ENCODE measurements around the gene PRR20B. TPM values are rescaled to one million over a fixed set of nuclear protein-coding genes. Genes with fewer than 3 reads are reported as not detected.
"Not testable (repeated sequence)": the region's sequence is repeated elsewhere in the genome, so short reads cannot be mapped to it uniquely, and the experiment has no call there.

Gene PRR20B
- total and polyA plus RNA-seq, 2 experiments from 2014 or later, result not detected

- not testable (repeated sequence) for H3F3A ChIP-seq (replicated peaks; ENCODE audit: low read depth); H3K4me3 ChIP-seq; H3K79me2 ChIP-seq (replicated peaks; ENCODE audit: insufficient read depth); H3K36me3 Mint-ChIP-seq (ENCODE audit: low read depth); H3K4me1 ChIP-seq (ENCODE audit: insufficient read depth); H3K9me3 Mint-ChIP-seq; ATAC-seq; H3K27me3 ChIP-seq (ENCODE audit: insufficient read depth); DNase-seq (ENCODE audit: low spot score); H3K27ac Mint-ChIP-seq; H3K4me3 Mint-ChIP-seq; H3K36me3 ChIP-seq (ENCODE audit: insufficient read depth); H3K4me1 Mint-ChIP-seq; H4K20me1 ChIP-seq (replicated peaks; ENCODE audit: insufficient read depth); H2AFZ ChIP-seq; H3K27ac ChIP-seq (ENCODE audit: low read depth); H3K9me2 ChIP-seq (ENCODE audit: insufficient read depth); H3K4me2 ChIP-seq; H3K27me3 Mint-ChIP-seq (ENCODE audit: insufficient read depth, low read depth, poor library complexity)
These were observed 13.0 kb downstream of the PRR20B start, which contains the start of gene PRR20D for GRCh38 chr13:57160332-57160731. PRR20D (plus strand) TSS chr13:57160632; CDS start chr13:57161019, 387 bp downstream.

- not testable (repeated sequence) for H3K4me3 ChIP-seq; H3F3A ChIP-seq (replicated peaks; ENCODE audit: low read depth); H4K20me1 ChIP-seq (replicated peaks; ENCODE audit: insufficient read depth); H3K4me2 ChIP-seq; H3K27me3 ChIP-seq (ENCODE audit: insufficient read depth); H2AFZ ChIP-seq; H3K27me3 Mint-ChIP-seq (ENCODE audit: insufficient read depth, low read depth, poor library complexity); H3K36me3 Mint-ChIP-seq (ENCODE audit: low read depth); H3K9me3 Mint-ChIP-seq; H3K27ac ChIP-seq (ENCODE audit: low read depth); H3K4me3 Mint-ChIP-seq; H3K4me1 Mint-ChIP-seq; ATAC-seq; H3K36me3 ChIP-seq (ENCODE audit: insufficient read depth); H3K79me2 ChIP-seq (replicated peaks; ENCODE audit: insufficient read depth); DNase-seq (ENCODE audit: low spot score); H3K9me2 ChIP-seq (ENCODE audit: insufficient read depth); H3K27ac Mint-ChIP-seq; H3K4me1 ChIP-seq (ENCODE audit: insufficient read depth)
These were observed 19.6 kb downstream of the PRR20B start, which contains the start of gene PRR20E for GRCh38 chr13:57166897-57167296. PRR20E (plus strand) TSS chr13:57167197; CDS start chr13:57167584, 387 bp downstream.

DNA sequence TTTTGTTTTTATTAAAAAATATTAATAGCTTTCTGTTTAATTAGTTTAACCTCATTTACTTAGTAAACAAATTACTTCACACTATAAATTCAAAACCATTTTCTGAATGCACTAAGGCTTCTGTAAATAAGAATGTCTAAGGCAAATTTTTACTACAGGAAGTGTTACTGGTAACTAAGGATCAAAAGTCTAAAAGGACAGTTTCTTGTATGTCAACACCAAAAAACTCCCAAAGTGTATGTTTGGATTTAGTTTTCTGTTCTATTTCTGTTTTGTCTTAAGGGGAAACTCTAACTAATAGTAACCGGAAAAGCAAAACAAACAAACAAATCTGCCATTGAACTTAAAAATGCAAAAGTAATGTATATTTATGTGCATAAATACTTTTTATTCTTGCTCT lies 44.4 kb downstream of the PRR20B start:
- no peak overlapping the region for H3K4me3 Mint-ChIP-seq
- no peak overlapping the region for H3K4me3 ChIP-seq
- ATAC-seq, result no peak
- no peaks in the 10 kb centered on the region for H3K27me3 ChIP-seq (ENCODE audit: insufficient read depth)
- no peak overlapping the region for H3K27ac ChIP-seq (ENCODE audit: low read depth)
- H3F3A ChIP-seq (replicated peaks; ENCODE audit: low read depth), result no peaks in the 10 kb centered on the region
- no peak for DNase-seq (ENCODE audit: low spot score)
- H3K36me3 ChIP-seq (ENCODE audit: insufficient read depth), result no peaks in the 10 kb centered on the region
- H3K9me3 Mint-ChIP-seq, result no peaks in the 10 kb centered on the region
- no peaks in the 10 kb centered on the region for H3K36me3 Mint-ChIP-seq (ENCODE audit: low read depth)
- no peaks in the 10 kb centered on the region for H3K27me3 Mint-ChIP-seq (ENCODE audit: insufficient read depth, low read depth, poor library complexity)
- H2AFZ ChIP-seq, result no peak overlapping the region
- no peak overlapping the region for H3K27ac Mint-ChIP-seq
- no peaks in the 10 kb centered on the region for H4K20me1 ChIP-seq (replicated peaks; ENCODE audit: insufficient read depth)
- no peaks in the 10 kb centered on the region for H3K4me1 Mint-ChIP-seq
- no peaks in the 10 kb centered on the region for H3K9me2 ChIP-seq (ENCODE audit: insufficient read depth)
- no peak overlapping the region for H3K4me2 ChIP-seq
- H3K79me2 ChIP-seq (replicated peaks; ENCODE audit: insufficient read depth), result no peaks in the 10 kb centered on the region
- no peak for TF ChIP-seq CREB1 (CRISPR knock-in tag; IDR thresholded peaks at IDR 0.05; ENCODE audit: low read depth)
- TF ChIP-seq JUNB (IDR thresholded peaks at IDR 0.05; ENCODE audit: unreplicated experiment), result no peak
- TF ChIP-seq STAT1 (IDR thresholded peaks at IDR 0.05; ENCODE audit: unreplicated experiment), result no peak
- TF ChIP-seq, protein P1, sequence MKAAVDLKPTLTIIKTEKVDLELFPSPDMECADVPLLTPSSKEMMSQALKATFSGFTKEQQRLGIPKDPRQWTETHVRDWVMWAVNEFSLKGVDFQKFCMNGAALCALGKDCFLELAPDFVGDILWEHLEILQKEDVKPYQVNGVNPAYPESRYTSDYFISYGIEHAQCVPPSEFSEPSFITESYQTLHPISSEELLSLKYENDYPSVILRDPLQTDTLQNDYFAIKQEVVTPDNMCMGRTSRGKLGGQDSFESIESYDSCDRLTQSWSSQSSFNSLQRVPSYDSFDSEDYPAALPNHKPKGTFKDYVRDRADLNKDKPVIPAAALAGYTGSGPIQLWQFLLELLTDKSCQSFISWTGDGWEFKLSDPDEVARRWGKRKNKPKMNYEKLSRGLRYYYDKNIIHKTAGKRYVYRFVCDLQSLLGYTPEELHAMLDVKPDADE (IDR thresholded peaks at IDR 0.05), result no peak
- no peak for TF ChIP-seq ZNF114 (CRISPR knock-in tag; IDR thresholded peaks at IDR 0.05)
- TF ChIP-seq POLR2AphosphoS5 (IDR thresholded peaks at IDR 0.05; ENCODE audit: low read depth), result no peak
- TF ChIP-seq EZH2phosphoT487 (IDR thresholded peaks at IDR 0.05; ENCODE audit: unreplicated experiment), result no peak
- TF ChIP-seq, protein P2, sequence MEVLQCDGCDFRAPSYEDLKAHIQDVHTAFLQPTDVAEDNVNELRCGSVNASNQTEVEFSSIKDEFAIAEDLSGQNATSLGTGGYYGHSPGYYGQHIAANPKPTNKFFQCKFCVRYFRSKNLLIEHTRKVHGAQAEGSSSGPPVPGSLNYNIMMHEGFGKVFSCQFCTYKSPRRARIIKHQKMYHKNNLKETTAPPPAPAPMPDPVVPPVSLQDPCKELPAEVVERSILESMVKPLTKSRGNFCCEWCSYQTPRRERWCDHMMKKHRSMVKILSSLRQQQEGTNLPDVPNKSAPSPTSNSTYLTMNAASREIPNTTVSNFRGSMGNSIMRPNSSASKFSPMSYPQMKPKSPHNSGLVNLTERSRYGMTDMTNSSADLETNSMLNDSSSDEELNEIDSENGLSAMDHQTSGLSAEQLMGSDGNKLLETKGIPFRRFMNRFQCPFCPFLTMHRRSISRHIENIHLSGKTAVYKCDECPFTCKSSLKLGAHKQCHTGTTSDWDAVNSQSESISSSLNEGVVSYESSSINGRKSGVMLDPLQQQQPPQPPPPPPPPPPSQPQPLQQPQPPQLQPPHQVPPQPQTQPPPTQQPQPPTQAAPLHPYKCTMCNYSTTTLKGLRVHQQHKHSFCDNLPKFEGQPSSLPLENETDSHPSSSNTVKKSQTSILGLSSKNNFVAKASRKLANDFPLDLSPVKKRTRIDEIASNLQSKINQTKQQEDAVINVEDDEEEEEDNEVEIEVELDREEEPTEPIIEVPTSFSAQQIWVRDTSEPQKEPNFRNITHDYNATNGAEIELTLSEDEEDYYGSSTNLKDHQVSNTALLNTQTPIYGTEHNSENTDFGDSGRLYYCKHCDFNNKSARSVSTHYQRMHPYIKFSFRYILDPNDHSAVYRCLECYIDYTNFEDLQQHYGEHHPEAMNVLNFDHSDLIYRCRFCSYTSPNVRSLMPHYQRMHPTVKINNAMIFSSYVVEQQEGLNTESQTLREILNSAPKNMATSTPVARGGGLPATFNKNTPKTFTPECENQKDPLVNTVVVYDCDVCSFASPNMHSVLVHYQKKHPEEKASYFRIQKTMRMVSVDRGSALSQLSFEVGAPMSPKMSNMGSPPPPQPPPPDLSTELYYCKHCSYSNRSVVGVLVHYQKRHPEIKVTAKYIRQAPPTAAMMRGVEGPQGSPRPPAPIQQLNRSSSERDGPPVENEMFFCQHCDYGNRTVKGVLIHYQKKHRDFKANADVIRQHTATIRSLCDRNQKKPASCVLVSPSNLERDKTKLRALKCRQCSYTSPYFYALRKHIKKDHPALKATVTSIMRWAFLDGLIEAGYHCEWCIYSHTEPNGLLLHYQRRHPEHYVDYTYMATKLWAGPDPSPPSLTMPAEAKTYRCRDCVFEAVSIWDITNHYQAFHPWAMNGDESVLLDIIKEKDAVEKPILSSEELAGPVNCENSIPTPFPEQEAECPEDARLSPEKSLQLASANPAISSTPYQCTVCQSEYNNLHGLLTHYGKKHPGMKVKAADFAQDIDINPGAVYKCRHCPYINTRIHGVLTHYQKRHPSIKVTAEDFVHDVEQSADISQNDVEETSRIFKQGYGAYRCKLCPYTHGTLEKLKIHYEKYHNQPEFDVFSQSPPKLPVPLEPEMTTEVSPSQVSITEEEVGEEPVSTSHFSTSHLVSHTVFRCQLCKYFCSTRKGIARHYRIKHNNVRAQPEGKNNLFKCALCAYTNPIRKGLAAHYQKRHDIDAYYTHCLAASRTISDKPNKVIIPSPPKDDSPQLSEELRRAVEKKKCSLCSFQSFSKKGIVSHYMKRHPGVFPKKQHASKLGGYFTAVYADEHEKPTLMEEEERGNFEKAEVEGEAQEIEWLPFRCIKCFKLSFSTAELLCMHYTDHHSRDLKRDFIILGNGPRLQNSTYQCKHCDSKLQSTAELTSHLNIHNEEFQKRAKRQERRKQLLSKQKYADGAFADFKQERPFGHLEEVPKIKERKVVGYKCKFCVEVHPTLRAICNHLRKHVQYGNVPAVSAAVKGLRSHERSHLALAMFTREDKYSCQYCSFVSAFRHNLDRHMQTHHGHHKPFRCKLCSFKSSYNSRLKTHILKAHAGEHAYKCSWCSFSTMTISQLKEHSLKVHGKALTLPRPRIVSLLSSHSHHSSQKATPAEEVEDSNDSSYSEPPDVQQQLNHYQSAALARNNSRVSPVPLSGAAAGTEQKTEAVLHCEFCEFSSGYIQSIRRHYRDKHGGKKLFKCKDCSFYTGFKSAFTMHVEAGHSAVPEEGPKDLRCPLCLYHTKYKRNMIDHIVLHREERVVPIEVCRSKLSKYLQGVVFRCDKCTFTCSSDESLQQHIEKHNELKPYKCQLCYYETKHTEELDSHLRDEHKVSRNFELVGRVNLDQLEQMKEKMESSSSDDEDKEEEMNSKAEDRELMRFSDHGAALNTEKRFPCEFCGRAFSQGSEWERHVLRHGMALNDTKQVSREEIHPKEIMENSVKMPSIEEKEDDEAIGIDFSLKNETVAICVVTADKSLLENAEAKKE (CRISPR knock-in tag; IDR thresholded peaks at IDR 0.05), result no peak
- no peak for TF ChIP-seq NANOG (IDR thresholded peaks at IDR 0.05; ENCODE audit: borderline replicate concordance)
- no peaks in the 10 kb centered on the region for H3K4me1 ChIP-seq (ENCODE audit: insufficient read depth)
